Lower lobe of right lung (tissue), 2 donors: ENCODE results near the gene ACTN2. TPM values are rescaled to one million over a fixed set of nuclear protein-coding genes. Genes with fewer than 3 reads are reported as not detected.

ENCODE experiments used
- ATAC-seq, 2 donors: fragments of 200-7000 bp; cut with Tn5 transposase; one replicate each; pipeline ENCODE4 v1.9.1; 2020 to 2022; ENCODE audit warnings: mild to moderate bottlenecking in 2 of 2, moderate library complexity in 2 of 2
- DNase-seq: peaks from one replicate; pipeline ENCODE4 v3.0.0-alpha.2; 2020
- H3K27ac ChIP-seq: fragments of 200-600 bp; one replicate; pipeline ENCODE4 v1.8.0; 2022
- H3K27me3 ChIP-seq: fragments of 200-600 bp; one replicate; pipeline ENCODE4 v1.8.0; 2022; ENCODE audit warnings: low read depth
- H3K36me3 ChIP-seq: fragments of 200-600 bp; one replicate; pipeline ENCODE4 v1.8.0; 2022; ENCODE audit warnings: mild to moderate bottlenecking
- H3K4me1 ChIP-seq: fragments of 200-600 bp; one replicate; pipeline ENCODE4 v1.8.0; 2022
- H3K4me3 ChIP-seq: fragments of 200-600 bp; one replicate; pipeline ENCODE4 v1.8.0; 2022; ENCODE audit warnings: mild to moderate bottlenecking
- H3K9me3 ChIP-seq: fragments of 200-600 bp; one replicate; pipeline ENCODE4 v1.8.0; 2022
- intact Hi-C: fragments of 100-400 bp; cut with DNase I; formaldehyde crosslinking; loops from one replicate; pipeline ENCODE4 v1.11.0; 2022
- long read RNA-seq: library from polyadenylated mRNA; unstranded; transcript quantifications from one replicate; pipeline ENCODE4 v2.0.0, GENCODE V29; 2021
- total RNA-seq: library from RNA; stranded (reverse); fragmentation: NEBNext Ultra II Directional; extraction: Animal tissue kit (Norgen Biotek cat#: 25700); gene quantifications from one replicate; pipeline ENCODE4 v1.2.1, GENCODE V29; 2021
- TF ChIP-seq, protein P1 (sequence below): fragments of 200-600 bp; IDR thresholded peaks from one replicate; pipeline ENCODE4 v1.8.0; 2022; ENCODE audit warnings: antibody characterized with exemption, mild to moderate bottlenecking
- donor health status: DM: no; HTN: yes; CAD: no; lungs with severe emphysema.

Gene ACTN2
- total RNA-seq = 1.9 TPM
- long read RNA-seq, partial matches to known transcripts = 2 of 2 reads
- long read RNA-seq, other reads (novel, unspliced or antisense) = 0 of 2 reads

DNA sequence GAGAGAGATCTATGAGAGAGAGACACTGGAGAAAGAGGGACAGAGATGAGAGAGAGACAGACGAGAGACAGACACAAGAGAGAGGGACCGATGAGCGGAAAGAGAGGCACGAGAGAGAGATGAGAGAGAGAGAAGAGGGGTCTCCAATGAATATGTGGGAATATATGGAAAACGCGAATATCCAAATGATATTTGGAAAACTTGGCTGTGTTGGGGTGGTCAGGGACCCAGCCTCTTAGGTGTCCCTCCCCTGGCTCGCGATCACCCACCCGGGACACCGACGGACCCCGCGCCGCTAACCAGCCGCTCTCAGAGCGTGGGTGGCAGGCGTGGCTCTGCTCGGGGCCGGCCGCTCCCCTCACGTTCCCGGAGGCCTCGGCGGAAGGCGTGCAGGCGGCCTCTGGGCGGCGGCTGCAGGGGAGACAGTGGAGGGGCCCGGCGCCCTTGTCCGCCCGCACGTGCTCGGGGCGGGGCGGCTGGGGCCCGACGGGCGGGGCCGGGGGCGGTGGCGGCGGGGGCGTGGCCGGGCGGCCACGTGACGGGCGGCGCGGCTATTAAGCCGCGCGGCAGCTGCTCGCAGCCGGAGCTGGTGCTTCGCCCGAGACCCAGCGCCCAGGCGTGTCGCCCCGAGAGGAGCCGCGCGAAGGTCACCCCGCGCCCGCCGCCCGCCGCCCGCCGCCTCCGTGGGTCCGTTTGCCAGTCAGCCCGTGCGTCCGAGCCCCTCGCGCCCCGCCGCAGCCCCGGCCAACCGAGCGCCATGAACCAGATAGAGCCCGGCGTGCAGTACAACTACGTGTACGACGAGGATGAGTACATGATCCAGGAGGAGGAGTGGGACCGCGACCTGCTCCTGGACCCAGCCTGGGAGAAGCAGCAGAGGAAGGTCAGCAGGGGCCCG, at the start of gene ACTN2:
Gene ACTN2, plus strand, starts transcription at position 583 of the 898 bp plus-strand sequence. Its CDS starts 175 bp downstream, at position 758.
- peak; percentile 61 for DNase-seq
- Histone ChIP-seq H3K4me1 (peaks cover 12% of the 10 kb centered on the region), H3K9me3 (no peaks in the 10 kb centered on the region), H3K27ac (peak within 1 kb of the TSS; percentile 49), H3K36me3 (no peaks in the 10 kb centered on the region), H3K4me3 (peak within 1 kb of the TSS; percentile 58), H3K27me3 (peaks cover 21% of the 10 kb centered on the region)
- TF ChIP-seq, protein P1, sequence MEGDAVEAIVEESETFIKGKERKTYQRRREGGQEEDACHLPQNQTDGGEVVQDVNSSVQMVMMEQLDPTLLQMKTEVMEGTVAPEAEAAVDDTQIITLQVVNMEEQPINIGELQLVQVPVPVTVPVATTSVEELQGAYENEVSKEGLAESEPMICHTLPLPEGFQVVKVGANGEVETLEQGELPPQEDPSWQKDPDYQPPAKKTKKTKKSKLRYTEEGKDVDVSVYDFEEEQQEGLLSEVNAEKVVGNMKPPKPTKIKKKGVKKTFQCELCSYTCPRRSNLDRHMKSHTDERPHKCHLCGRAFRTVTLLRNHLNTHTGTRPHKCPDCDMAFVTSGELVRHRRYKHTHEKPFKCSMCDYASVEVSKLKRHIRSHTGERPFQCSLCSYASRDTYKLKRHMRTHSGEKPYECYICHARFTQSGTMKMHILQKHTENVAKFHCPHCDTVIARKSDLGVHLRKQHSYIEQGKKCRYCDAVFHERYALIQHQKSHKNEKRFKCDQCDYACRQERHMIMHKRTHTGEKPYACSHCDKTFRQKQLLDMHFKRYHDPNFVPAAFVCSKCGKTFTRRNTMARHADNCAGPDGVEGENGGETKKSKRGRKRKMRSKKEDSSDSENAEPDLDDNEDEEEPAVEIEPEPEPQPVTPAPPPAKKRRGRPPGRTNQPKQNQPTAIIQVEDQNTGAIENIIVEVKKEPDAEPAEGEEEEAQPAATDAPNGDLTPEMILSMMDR = no peak
- peak; percentile 89 to 93 for ATAC-seq
- intact Hi-C loops = no loop called here

DNA sequence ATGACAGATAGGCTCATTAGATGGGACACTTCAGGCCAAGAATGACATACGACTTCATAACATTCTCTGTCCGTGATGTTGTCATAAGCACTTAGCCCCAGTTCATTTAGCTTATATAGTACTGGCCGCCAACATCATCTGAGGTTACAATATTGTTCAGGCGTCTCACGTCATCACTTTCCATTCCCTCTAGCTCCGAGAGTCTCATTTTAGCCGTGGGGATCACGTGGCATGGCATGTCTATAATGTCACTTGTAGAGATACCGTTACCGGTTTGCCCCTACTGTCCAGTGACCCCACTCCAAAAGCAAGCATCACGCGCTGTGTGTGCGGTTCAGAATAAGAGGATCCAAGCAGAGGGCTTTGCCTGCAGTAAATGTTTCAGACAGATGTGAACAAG, 47.4 kb upstream of the ACTN2 start:
- no peaks in the 10 kb centered on the region for H3K9me3 ChIP-seq
- DNase-seq (no peak), ATAC-seq (no peak)
- H3K27ac ChIP-seq = no peak overlapping the region
- no peaks in the 10 kb centered on the region for H3K36me3 ChIP-seq
- H3K27me3 ChIP-seq = no peaks in the 10 kb centered on the region
- TF ChIP-seq, protein P1 = no peak
- no peak overlapping the region for H3K4me3 ChIP-seq
- H3K4me1 ChIP-seq = no peaks in the 10 kb centered on the region
- intact Hi-C loops = no loop called here

DNA sequence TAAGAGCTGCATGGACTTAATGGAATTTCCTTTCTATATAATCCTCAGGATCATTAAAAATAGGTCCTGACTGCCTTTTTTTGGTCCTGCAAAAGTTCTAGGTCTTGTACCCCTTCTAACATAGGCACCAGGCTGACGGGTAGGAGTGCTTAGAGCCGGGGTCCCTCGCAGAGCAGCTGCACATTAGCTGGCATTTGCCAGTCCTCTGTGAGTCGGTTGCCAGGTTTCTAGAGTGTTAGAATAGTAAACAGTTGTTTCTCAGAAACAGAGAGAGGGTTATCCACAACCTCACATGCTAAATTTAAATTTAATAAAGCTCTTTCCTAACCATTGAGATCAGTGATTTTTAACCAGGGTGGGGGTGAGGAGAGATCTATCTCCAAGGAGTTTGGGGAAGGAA, 46.6 kb upstream of the ACTN2 start:
- no peaks in the 10 kb centered on the region for H3K4me1 ChIP-seq
- no peak for ATAC-seq
- H3K27me3 ChIP-seq = no peaks in the 10 kb centered on the region
- no peak overlapping the region for H3K27ac ChIP-seq
- no peak for DNase-seq
- TF ChIP-seq, protein P1 = no peak
- H3K9me3 ChIP-seq = no peaks in the 10 kb centered on the region
- no peaks in the 10 kb centered on the region for H3K36me3 ChIP-seq
- H3K4me3 ChIP-seq = no peak overlapping the region
- intact Hi-C loops = no loop called here

DNA sequence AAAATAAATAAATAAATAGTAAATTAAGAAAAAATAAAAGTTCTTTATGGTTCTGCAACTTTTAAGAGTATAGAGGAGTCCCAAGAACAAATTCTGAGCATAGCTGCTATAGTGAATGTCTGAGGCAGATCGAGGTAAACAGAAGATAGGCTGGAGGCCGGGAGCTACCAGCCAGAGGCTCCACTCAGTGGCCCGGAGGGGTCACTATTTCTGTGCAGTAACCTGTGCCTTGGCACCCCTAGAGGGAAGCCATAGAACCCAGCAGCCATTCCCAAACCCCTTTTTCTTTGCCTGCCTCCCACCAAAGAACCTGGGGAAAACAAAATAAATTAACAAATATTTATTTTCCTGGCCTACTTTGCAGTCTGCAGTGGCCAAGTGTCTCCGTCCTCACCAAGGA, 43.5 kb upstream of the ACTN2 start:
- TF ChIP-seq, protein P1 = no peak
- Histone ChIP-seq H3K4me1 (no peaks in the 10 kb centered on the region), H3K9me3 (no peaks in the 10 kb centered on the region), H3K36me3 (no peaks in the 10 kb centered on the region), H3K4me3 (no peak overlapping the region), H3K27me3 (no peaks in the 10 kb centered on the region), H3K27ac (no peak overlapping the region)
- intact Hi-C loops = no loop called here
- ATAC-seq (no peak), DNase-seq (no peak)

DNA sequence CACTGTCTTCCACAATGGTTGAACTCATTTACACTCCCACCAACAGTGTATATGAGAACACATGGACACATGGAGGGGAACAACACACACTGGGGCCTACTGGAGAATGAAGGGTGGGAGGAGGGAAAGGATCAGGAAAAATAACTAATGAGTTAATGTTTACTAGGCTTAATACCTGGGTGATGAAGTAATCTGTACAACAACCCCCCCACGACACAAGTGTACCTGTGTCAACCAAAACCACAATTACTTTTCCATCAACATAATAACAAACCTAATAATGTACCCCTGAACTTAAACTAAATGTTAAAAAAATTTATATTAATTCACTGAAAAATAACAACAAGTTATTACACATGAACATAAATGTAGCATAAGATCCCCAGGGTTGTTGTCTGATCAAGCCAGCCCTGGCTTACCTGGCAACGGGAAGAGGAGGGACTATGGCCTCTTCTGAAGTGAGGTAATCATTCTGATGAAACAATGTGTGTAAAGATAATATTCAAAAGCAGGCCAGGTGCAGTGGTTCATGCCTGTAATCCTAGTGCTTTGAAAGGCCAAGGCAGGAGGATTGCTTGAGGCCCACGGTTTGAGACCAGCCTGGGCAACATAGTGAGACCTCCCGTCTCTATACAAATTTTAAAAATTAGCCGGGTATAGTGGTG, 41.2 kb upstream of the ACTN2 start:
- no peaks in the 10 kb centered on the region for H3K9me3 ChIP-seq
- TF ChIP-seq, protein P1 = no peak
- intact Hi-C loops = no loop called here

More for the DNA sequence above, 41.2 kb upstream of the ACTN2 start:
- DNase-seq (no peak), ATAC-seq (no peak)
- H3K36me3 ChIP-seq = no peaks in the 10 kb centered on the region
- H3K4me1 ChIP-seq = no peaks in the 10 kb centered on the region
- no peaks in the 10 kb centered on the region for H3K27me3 ChIP-seq
- H3K4me3 ChIP-seq = no peak overlapping the region
- no peak overlapping the region for H3K27ac ChIP-seq
